ENCODE measurements around the gene KCNC1.

Gene KCNC1

GRCh38 chr11:17744151-17744940 lies 9.8 kb downstream of the KCNC1 start:
- TF ChIP-seq CTCF (IDR thresholded peaks at IDR 0.05; ENCODE audit: control extremely low read depth, extremely low read depth, low read depth, missing control alignments) = no peak
- CTCF ChIA-PET = interaction anchor here (0.9 to 2.3 kb wide), 4 partner anchors 13 to 236 kb away, joined by 3 to 16 read pairs (median 5); no protein-coding TSS in a partner anchor
- DNase-seq (ENCODE audit: extremely low spot score) = no peak
- POLR2A ChIA-PET = no interaction called here

GRCh38 chr11:17745023-17745772 lies 10.6 kb downstream of the KCNC1 start:
- DNase-seq (ENCODE audit: extremely low spot score) = no peak
- ChIA-PET POLR2A (no interaction called here), CTCF (interaction anchor here (1.6 to 5.0 kb wide), 3 partner anchors 14 to 240 kb away, joined by 3 to 31 read pairs (median 16); no protein-coding TSS in a partner anchor)
- TF ChIP-seq CTCF (IDR thresholded peaks at IDR 0.05; ENCODE audit: control extremely low read depth, extremely low read depth, low read depth, missing control alignments) = no peak

- DNase-seq (ENCODE audit: extremely low spot score) = no peak
- CTCF ChIA-PET = interaction anchor here (1.6 to 5.0 kb wide), 3 partner anchors 14 to 245 kb away, joined by 3 to 31 read pairs (median 7); no protein-coding TSS in a partner anchor
- no peak for TF ChIP-seq CTCF (IDR thresholded peaks at IDR 0.05; ENCODE audit: control extremely low read depth, extremely low read depth, low read depth, missing control alignments)
- POLR2A ChIA-PET = no interaction called here
Measured at GRCh38 chr11:17746096-17746495, 11.5 kb downstream of the KCNC1 start.

- POLR2A ChIA-PET = no interaction called here
Measured at GRCh38 chr11:17747131-17747955, 12.8 kb downstream of the KCNC1 start.

GRCh38 chr11:17748044-17748443 lies 13.5 kb downstream of the KCNC1 start:
- DNase-seq (ENCODE audit: extremely low spot score) = no peak
- ChIA-PET CTCF (interaction anchor here (1.0 to 5.0 kb wide), 5 partner anchors 13 to 243 kb away, joined by 3 to 31 read pairs (median 3); no protein-coding TSS in a partner anchor), POLR2A (no interaction called here)
- no peak for TF ChIP-seq CTCF (IDR thresholded peaks at IDR 0.05; ENCODE audit: control extremely low read depth, extremely low read depth, low read depth, missing control alignments)

More at GRCh38 chr11:17747131-17747955, 12.8 kb downstream of the KCNC1 start:
- no peak for TF ChIP-seq CTCF (IDR thresholded peaks at IDR 0.05; ENCODE audit: control extremely low read depth, extremely low read depth, low read depth, missing control alignments)
- no peak for DNase-seq (ENCODE audit: extremely low spot score)
- CTCF ChIA-PET = interaction anchor here (0.7 to 5.0 kb wide), 7 partner anchors 13 to 243 kb away, joined by 3 to 31 read pairs (median 3); no protein-coding TSS in a partner anchor
